ENCODE results near the gene AUTS2. TPM values are rescaled to one million over a fixed set of nuclear protein-coding genes. Genes with fewer than 3 reads are reported as not detected.

Gene AUTS2
- total and polyA plus RNA-seq, 2 of the 8 experiments (the other 6 are each of a cell fraction or from before 2014, with no cell fraction given), result 25.9 to 101 TPM

GRCh38 chr7:69622960-69623359 is 24.7 kb downstream of the AUTS2 start:
- ChIA-PET CTCF (ENCODE audit: partially characterized antibody) (no interaction called here), POLR2A (ENCODE audit: partially characterized antibody) (no interaction called here)
- no peak overlapping the region for H2BK120ac ChIP-seq (replicated peaks; ENCODE audit: low read depth, low read length)
- no peak overlapping the region for H4K8ac ChIP-seq (ENCODE audit: extremely low read depth, insufficient read depth, low read length)
- H3K23ac ChIP-seq (ENCODE audit: insufficient read length), result no peak overlapping the region
- H2BK5ac ChIP-seq (ENCODE audit: low read depth, low read length), result no peak overlapping the region
- no peaks in the 10 kb centered on the region for H3K9me3 ChIP-seq (ENCODE audit: insufficient read depth in 2 of 2, low read depth in 1 of 2, low read length in 1 of 2)
- H3K14ac ChIP-seq (ENCODE audit: insufficient read length), result no peak overlapping the region
- no peak overlapping the region for H3K4me2 ChIP-seq (ENCODE audit: insufficient read depth in 1 of 2, low read depth in 2 of 2, low read length in 2 of 2)
- H3K4ac ChIP-seq (replicated peaks; ENCODE audit: insufficient read length, low read depth, low read length), result no peak overlapping the region
- H4K91ac ChIP-seq (replicated peaks; ENCODE audit: insufficient read length, low read length), result no peak overlapping the region
- no peak overlapping the region for H3K56ac ChIP-seq (replicated peaks; ENCODE audit: insufficient read length, low read depth, low read length)
- no peak overlapping the region for H2BK12ac ChIP-seq (ENCODE audit: low read depth, low read length)
- peaks cover 0 to 16% (median 5%) of the 10 kb centered on the region in 4 experiments; a peak in 5 of 7 replicates for H3K4me1 ChIP-seq (replicated peaks in 1 of 4; ENCODE audit: control insufficient read depth in 3 of 4, insufficient read depth in 4 of 4, low read length in 3 of 4)
- no peak overlapping the region for H3K18ac ChIP-seq (ENCODE audit: extremely low read depth, low read length)
- no peaks in the 10 kb centered on the region; the same call in none of the 2 replicates for H3K79me1 ChIP-seq (ENCODE audit: low read depth, low read length)
- H3K27me3 ChIP-seq (replicated peaks in 1 of 4; ENCODE audit: control insufficient read depth in 3 of 4, extremely low read depth in 1 of 4, insufficient read depth in 3 of 4, low read length in 3 of 4), result peaks cover 51 to 88% (median 74%) of the 10 kb centered on the region in 4 experiments
- 83% methylated on average over 3 of the region's 3 CpGs; no CpG with 5 or more reads in 1 of the 2 experiments for WGBS, 2 experiments (ENCODE audit: extremely low coverage in 1 of 2, insufficient coverage in 1 of 2, insufficient read length in 1 of 2, insufficient replicate concordance in 2 of 2, low coverage in 1 of 2, low lambda C conversion rate in 2 of 2, missing lambda C conversion rate in 1 of 2)
- DNase-seq (ENCODE audit: low read depth in 1 of 2, low spot score in 2 of 2) (no peak), FAIRE-seq (no peak)
- H4K5ac ChIP-seq (ENCODE audit: insufficient read length, low read depth, low read length), result no peak overlapping the region
- H3K36me3 ChIP-seq (ENCODE audit: control insufficient read depth in 2 of 4, insufficient read depth in 4 of 4, low read length in 3 of 4), result no peaks in the 10 kb centered on the region
- H3K79me2 ChIP-seq (ENCODE audit: control insufficient read depth in 1 of 2, insufficient read depth in 2 of 2, low read length in 2 of 2), result no peaks in the 10 kb centered on the region
- no peak overlapping the region for H2BK15ac ChIP-seq (ENCODE audit: low read length)
- peaks cover 17 to 27% of the 10 kb centered on the region in 2 experiments for H4K20me1 ChIP-seq (replicated peaks in 1 of 2; ENCODE audit: control insufficient read depth in 1 of 2, insufficient read depth in 2 of 2, low read length in 2 of 2)
- no peaks in the 10 kb centered on the region for H3K23me2 ChIP-seq (ENCODE audit: low read depth, low read length)
- H3K27ac ChIP-seq (ENCODE audit: low read depth, low read length), result no peak overlapping the region
- H2AK5ac ChIP-seq (ENCODE audit: low read depth, low read length), result no peak overlapping the region
- no peak overlapping the region for H2AFZ ChIP-seq (ENCODE audit: low read length)
- H3K4me3 ChIP-seq (ENCODE audit: extremely low read depth in 1 of 4, insufficient read depth in 2 of 4, low read depth in 3 of 4, low read length in 4 of 4), result no peak overlapping the region
- H3K9ac ChIP-seq (replicated peaks in 1 of 4; ENCODE audit: extremely low read depth in 1 of 4, low read depth in 3 of 4, low read length in 3 of 4), result no peak overlapping the region
- TF ChIP-seq POU5F1 (IDR thresholded peaks at IDR 0.05; ENCODE audit: low read depth, low read length) (no peak), RNF2 (IDR thresholded peaks at IDR 0.05; ENCODE audit: borderline replicate concordance, low read depth, low read length, missing control alignments, poor library complexity, severe bottlenecking) (peak; percentile 45)
- no peak overlapping the region for H2BK20ac ChIP-seq (ENCODE audit: low read length)
